Calu3 (cell line): ENCODE results near the gene MRPL17. TPM values are rescaled to one million over a fixed set of nuclear protein-coding genes. Genes with fewer than 3 reads are reported as not detected.
"Not testable (repeated sequence)": the region's sequence is repeated elsewhere in the genome, so short reads cannot be mapped to it uniquely, and the experiment has no call there.

Source experiments
- BruUV-seq: library from RNA; stranded (reverse); fragments of 400-500 nt; replicated peaks from 2 replicates; lab custom pipeline; 2021; lab: Mats Ljungman, UMichigan
- CTCF ChIA-PET: fragments of 300-600 bp; sonication (Branson Sonifier 250); formaldehyde crosslinking; loops from one replicate; lab custom pipeline; 2022; ENCODE audit warnings: antibody characterized with exemption; lab: Charles Lee
- DNase-seq: peaks from one replicate; pipeline ENCODE4 v3.0.0; 2022
- H3K27ac Mint-ChIP-seq: one replicate; pipeline ENCODE4 v1.8.0; 2022; ENCODE audit warnings: mixed read lengths; ENCODE audit not compliant: unreplicated experiment
- H3K27me3 Mint-ChIP-seq: one replicate; pipeline ENCODE4 v1.8.0; 2022; ENCODE audit warnings: mixed read lengths; ENCODE audit not compliant: unreplicated experiment
- H3K36me3 Mint-ChIP-seq: one replicate; pipeline ENCODE4 v1.8.0; 2022; ENCODE audit warnings: mild to moderate bottlenecking, moderate library complexity, mixed read lengths; ENCODE audit not compliant: insufficient read depth, unreplicated experiment
- H3K4me1 Mint-ChIP-seq: one replicate; pipeline ENCODE4 v1.8.0; 2022; ENCODE audit warnings: mild to moderate bottlenecking, low read depth, mixed read lengths; ENCODE audit not compliant: unreplicated experiment
- H3K4me3 Mint-ChIP-seq: one replicate; pipeline ENCODE4 v1.8.0; 2022; ENCODE audit warnings: mild to moderate bottlenecking, low read depth, moderate library complexity, mixed read lengths; ENCODE audit not compliant: unreplicated experiment
- H3K9me3 Mint-ChIP-seq: one replicate; pipeline ENCODE4 v1.8.0; 2022; ENCODE audit warnings: low read depth, mixed read lengths; ENCODE audit not compliant: unreplicated experiment
- intact Hi-C: fragments of 100-400 bp; cut with micrococcal nuclease; formaldehyde crosslinking; loops from one replicate; pipeline ENCODE4 v1.10.0; 2022; ENCODE audit not compliant: unreplicated experiment
- total RNA-seq: library from RNA; stranded (reverse); gene quantifications from 2 replicates; pipeline ENCODE4 v1.2.3, GENCODE V29; 2022
- TF ChIP-seq, protein P1 (sequence below): fragments of 200-600 bp; IDR thresholded peaks from one replicate; pipeline ENCODE4 v1.8.0; 2022; ENCODE audit warnings: antibody characterized with exemption; ENCODE audit not compliant: unreplicated experiment

The MRPL17 gene
- total RNA-seq, 1 experiment from 2014 or later, result 78.2 TPM

DNA sequence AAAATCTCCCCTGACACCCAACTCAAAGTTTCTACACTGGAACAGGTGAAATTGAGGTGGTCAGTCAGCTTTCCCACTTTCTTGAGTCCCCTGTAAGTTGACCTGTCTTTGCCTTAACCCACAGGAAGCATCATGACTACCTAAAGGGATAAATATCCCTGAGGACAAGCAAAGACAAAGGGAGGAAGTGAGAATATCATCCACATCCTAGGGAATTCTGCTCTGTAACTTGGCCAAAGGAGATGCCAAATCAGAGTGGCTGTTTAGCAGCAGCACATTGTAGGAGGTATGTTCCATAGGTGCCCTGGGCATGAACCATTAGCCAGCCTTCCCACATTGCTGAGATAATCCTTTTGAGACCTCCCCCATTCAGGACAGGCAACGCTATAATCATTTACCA is 40.9 kb upstream of the MRPL17 start:
- intact Hi-C loops, result no loop called here
- TF ChIP-seq, protein P1, sequence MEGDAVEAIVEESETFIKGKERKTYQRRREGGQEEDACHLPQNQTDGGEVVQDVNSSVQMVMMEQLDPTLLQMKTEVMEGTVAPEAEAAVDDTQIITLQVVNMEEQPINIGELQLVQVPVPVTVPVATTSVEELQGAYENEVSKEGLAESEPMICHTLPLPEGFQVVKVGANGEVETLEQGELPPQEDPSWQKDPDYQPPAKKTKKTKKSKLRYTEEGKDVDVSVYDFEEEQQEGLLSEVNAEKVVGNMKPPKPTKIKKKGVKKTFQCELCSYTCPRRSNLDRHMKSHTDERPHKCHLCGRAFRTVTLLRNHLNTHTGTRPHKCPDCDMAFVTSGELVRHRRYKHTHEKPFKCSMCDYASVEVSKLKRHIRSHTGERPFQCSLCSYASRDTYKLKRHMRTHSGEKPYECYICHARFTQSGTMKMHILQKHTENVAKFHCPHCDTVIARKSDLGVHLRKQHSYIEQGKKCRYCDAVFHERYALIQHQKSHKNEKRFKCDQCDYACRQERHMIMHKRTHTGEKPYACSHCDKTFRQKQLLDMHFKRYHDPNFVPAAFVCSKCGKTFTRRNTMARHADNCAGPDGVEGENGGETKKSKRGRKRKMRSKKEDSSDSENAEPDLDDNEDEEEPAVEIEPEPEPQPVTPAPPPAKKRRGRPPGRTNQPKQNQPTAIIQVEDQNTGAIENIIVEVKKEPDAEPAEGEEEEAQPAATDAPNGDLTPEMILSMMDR, result no peak
- H3K36me3 Mint-ChIP-seq, result peaks cover 9% of the 10 kb centered on the region
- BruUV-seq, result no TSS peak
- CTCF ChIA-PET, result no interaction called here
- H3K9me3 Mint-ChIP-seq, result no peaks in the 10 kb centered on the region
- DNase-seq, result no peak
- H3K4me1 Mint-ChIP-seq, result no peaks in the 10 kb centered on the region
- peaks cover 94% of the 10 kb centered on the region for H3K27me3 Mint-ChIP-seq
- no peak overlapping the region for H3K4me3 Mint-ChIP-seq
- no peak overlapping the region for H3K27ac Mint-ChIP-seq

DNA sequence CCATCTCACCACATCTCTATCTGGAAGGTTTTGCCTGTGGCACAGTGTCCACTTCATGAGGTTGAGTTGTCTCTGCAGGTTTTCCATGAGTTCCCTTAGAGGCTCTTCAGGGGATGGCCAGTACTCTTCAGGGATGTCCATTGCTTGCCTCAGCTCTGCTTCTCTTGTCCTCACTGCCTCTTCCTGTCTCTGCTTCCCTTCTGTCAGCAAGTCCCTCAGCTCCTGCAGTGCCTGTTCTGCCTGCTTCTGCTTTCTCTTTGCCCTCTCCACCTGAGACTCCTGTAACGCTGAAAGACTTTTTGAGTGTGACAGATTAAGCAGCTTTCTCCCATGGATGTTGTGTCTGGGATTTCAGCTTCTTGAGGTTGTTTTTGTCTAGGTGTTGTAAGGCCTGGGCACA is 38.2 kb upstream of the MRPL17 start:
- H3K36me3 Mint-ChIP-seq, result peaks cover 5% of the 10 kb centered on the region

GRCh38 chr11:6719576-6719975 is 36.4 kb upstream of the MRPL17 start:
- intact Hi-C loops, result no loop called here
- TF ChIP-seq, protein P1, result no peak
- CTCF ChIA-PET, result no interaction called here
- Mint-ChIP-seq H3K27me3 (peaks cover 92% of the 10 kb centered on the region), H3K27ac (no peak overlapping the region), H3K36me3 (peaks cover 5% of the 10 kb centered on the region), H3K4me3 (no peak overlapping the region), H3K9me3 (no peaks in the 10 kb centered on the region), H3K4me1 (no peaks in the 10 kb centered on the region)
- BruUV-seq, result no TSS peak
- DNase-seq, result no peak

More for the DNA sequence above, 38.2 kb upstream of the MRPL17 start:
- Mint-ChIP-seq H3K9me3 (no peaks in the 10 kb centered on the region), H3K4me3 (no peak overlapping the region), H3K27me3 (peaks cover 94% of the 10 kb centered on the region), H3K4me1 (no peaks in the 10 kb centered on the region), H3K27ac (no peak overlapping the region)
- TF ChIP-seq, protein P1, result no peak
- CTCF ChIA-PET, result no interaction called here
- no TSS peak for BruUV-seq
- intact Hi-C loops, result no loop called here
- no peak for DNase-seq

DNA sequence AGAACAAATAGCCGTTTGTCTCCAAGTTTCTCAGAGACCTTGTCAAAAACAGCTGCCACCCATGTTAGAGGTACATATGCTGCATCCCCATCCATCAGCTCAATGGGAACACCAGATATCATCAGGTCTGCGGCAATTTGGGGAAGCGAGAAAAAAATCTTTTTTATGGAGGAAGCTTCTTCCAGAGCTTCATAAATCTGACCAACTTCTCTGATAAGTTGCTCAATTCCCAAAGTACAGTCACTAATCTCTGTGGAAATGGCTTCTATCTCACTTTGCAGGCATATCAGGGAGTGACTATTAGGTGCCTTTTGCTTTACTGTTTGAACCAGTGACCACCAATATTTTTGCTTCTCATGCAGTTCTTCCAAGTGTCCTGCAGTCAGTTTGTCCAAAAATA is 34.3 kb upstream of the MRPL17 start:
- Mint-ChIP-seq H3K9me3 (no peaks in the 10 kb centered on the region), H3K27ac (no peak overlapping the region), H3K27me3 (peaks cover 73% of the 10 kb centered on the region), H3K4me3 (no peak overlapping the region), H3K36me3 (peaks cover 5% of the 10 kb centered on the region), H3K4me1 (no peaks in the 10 kb centered on the region)
- DNase-seq, result no peak
- intact Hi-C loops, result no loop called here
- CTCF ChIA-PET, result no interaction called here
- TF ChIP-seq, protein P1, result no peak
- no TSS peak for BruUV-seq

DNA sequence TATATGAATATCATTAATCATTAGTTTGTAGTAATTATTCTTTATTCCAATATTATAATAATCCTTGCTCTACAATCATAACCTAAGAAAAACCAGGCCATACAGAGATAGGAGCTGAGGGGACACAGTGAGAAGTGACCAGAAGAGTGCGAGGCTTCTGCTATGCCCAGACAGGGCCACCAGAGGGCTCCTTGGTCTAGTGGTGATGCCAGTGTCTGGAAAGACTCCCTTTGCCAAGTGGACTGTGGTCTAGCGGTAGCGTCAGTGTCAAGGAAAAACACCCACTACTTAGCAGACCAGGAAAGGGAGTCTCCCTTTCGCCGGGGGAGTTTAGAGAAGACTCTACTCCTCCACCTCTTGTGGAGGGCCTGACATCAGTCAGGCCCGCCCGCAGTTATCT is 28.4 kb upstream of the MRPL17 start:
- H3K4me3 Mint-ChIP-seq, H3K27ac Mint-ChIP-seq, H3K36me3 Mint-ChIP-seq, H3K9me3 Mint-ChIP-seq, BruUV-seq, H3K4me1 Mint-ChIP-seq, intact Hi-C loops, CTCF ChIA-PET: not testable (repeated sequence)
- H3K27me3 Mint-ChIP-seq, result peaks cover 63% of the 10 kb centered on the region
- DNase-seq, result peak; percentile 15
